Gastrocnemius medialis (tissue), 4 donors: ENCODE data around the gene ASB5. TPM values are rescaled to one million over a fixed set of nuclear protein-coding genes. Genes with fewer than 3 reads are reported as not detected.

Experiments used
- ATAC-seq, 2 donors: fragments of 150-250 bp; one replicate each; pipeline ENCODE4 v1.9.1; 2016
- DNase-seq, 2 donors: peaks; one replicate each; pipeline ENCODE4 v3.0.0-alpha.2; 2019
- H3K27ac ChIP-seq, 4 donors: fragments of 200-600 bp; sonication (generic); 1 replicate in 1 of 4; 2 replicates in 3 of 4; pipeline ENCODE4 v1.5.1; 2016 to 2018; ENCODE audit warnings: mild to moderate bottlenecking in 2 of 4, moderate library complexity in 1 of 4
- H3K27me3 ChIP-seq, 3 donors: fragments of 200-600 bp; sonication (generic) in 2 of 3; 1 replicate in 1 of 3; 2 replicates in 2 of 3; pipeline versions ENCODE4 v1.5.1 to v1.6.0; 2016 to 2019; ENCODE audit warnings: mild to moderate bottlenecking in 1 of 3, moderate library complexity in 1 of 3
- H3K36me3 ChIP-seq, 2 donors: fragments of 200-600 bp; sonication (generic) in 1 of 2; one replicate each; pipeline ENCODE4 v1.5.1; 2017 to 2018
- H3K4me1 ChIP-seq, 2 donors: fragments of 200-600 bp; sonication (generic) in 1 of 2; one replicate each; pipeline ENCODE4 v1.5.1; 2016 to 2017; ENCODE audit warnings: mild to moderate bottlenecking in 2 of 2
- H3K4me3 ChIP-seq, 4 donors: fragments of 200-600 bp; sonication (generic) in 3 of 4; 1 replicate in 1 of 4; 2 replicates in 3 of 4; pipeline ENCODE4 v1.5.1; 2016 to 2019; ENCODE audit warnings: mild to moderate bottlenecking in 2 of 4
- H3K9me3 ChIP-seq, 3 donors: fragments of 200-600 bp; sonication (generic) in 2 of 3; 1 replicate in 1 of 3; 2 replicates in 2 of 3; pipeline ENCODE4 v1.5.1; 2016 to 2019
- POLR2A ChIP-seq, 2 donors: fragments of 450-650 bp; IDR thresholded peaks; one replicate each; pipeline ENCODE4 v1.6.1; 2017; ENCODE audit warnings: antibody characterized with exemption in 2 of 2, mild to moderate bottlenecking in 2 of 2, moderate library complexity in 2 of 2
- in situ Hi-C, 4 donors: fragments of 200-750 bp; cut with MboI; loops; one replicate each; pipeline versions ENCODE4 v1.15.0 to v1.8.0; 2017; ENCODE audit warnings: low sequenced_read_pairs in 4 of 4
- intact Hi-C: fragments of 100-400 bp; cut with DNase I; formaldehyde crosslinking; loops from one replicate; pipeline ENCODE4 v1.15.1; 2023; ENCODE audit warnings: low total_unique reads
- total RNA-seq, 4 donors: library from RNA; depleted of rRNA; stranded (reverse); fragments of >200 nt; gene quantifications; one replicate each; pipeline versions ENCODE4 v1.1.0 to v1.2.3, GENCODE V29; 2016
- TF ChIP-seq, protein P1 (sequence below), 5 experiments: fragments of 450-650 bp in 3 of 5; fragments of 200-600 bp in 2 of 5; sonication (generic) in 2 of 5; IDR thresholded peaks in 4 of 5; conservative IDR thresholded peaks in 1 of 5; 1 replicate in 4 of 5; 2 replicates in 1 of 5; pipeline ENCODE4 v1.5.1; 2016 to 2019; ENCODE audit warnings: antibody characterized with exemption in 5 of 5, mild to moderate bottlenecking in 3 of 5, moderate library complexity in 3 of 5

Gene ASB5
- total RNA-seq, 4 donors from 2014 or later, result 48.7 to 284 (median 179) TPM

- Histone ChIP-seq H3K4me1 (peaks cover 33 to 79% of the 10 kb centered on the region in 2 donors), H3K4me3 (peak overlapping the region; percentile 17 to 37 (median 32)), H3K27ac (peak overlapping the region; percentile 82 to 91 (median 86)), H3K27me3 (no peaks in the 10 kb centered on the region), H3K36me3 (peaks cover 0 to 5% of the 10 kb centered on the region in 2 donors), H3K9me3 (no peaks in the 10 kb centered on the region)
- ATAC-seq, result peak; percentile 76 to 78
- TF ChIP-seq, protein P1, sequence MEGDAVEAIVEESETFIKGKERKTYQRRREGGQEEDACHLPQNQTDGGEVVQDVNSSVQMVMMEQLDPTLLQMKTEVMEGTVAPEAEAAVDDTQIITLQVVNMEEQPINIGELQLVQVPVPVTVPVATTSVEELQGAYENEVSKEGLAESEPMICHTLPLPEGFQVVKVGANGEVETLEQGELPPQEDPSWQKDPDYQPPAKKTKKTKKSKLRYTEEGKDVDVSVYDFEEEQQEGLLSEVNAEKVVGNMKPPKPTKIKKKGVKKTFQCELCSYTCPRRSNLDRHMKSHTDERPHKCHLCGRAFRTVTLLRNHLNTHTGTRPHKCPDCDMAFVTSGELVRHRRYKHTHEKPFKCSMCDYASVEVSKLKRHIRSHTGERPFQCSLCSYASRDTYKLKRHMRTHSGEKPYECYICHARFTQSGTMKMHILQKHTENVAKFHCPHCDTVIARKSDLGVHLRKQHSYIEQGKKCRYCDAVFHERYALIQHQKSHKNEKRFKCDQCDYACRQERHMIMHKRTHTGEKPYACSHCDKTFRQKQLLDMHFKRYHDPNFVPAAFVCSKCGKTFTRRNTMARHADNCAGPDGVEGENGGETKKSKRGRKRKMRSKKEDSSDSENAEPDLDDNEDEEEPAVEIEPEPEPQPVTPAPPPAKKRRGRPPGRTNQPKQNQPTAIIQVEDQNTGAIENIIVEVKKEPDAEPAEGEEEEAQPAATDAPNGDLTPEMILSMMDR (IDR thresholded peaks at IDR 0.05 in 4 of 5, conservative IDR thresholded peaks at IDR 0.05 in 1 of 5), result no peak
- peak; percentile 7 to 29 for TF ChIP-seq POLR2A (IDR thresholded peaks at IDR 0.05)
- no peak for DNase-seq
- intact Hi-C loops (loop anchor here (2.0 kb wide), 1 partner anchor 36 kb away; the partner anchor contains the start of gene SPATA4), in situ Hi-C loops (no loop called here)
These were observed 38.2 kb downstream of the ASB5 start for GRCh38 chr4:176230836-176231235.

GRCh38 chr4:176229645-176230044 is 39.4 kb downstream of the ASB5 start:
- in situ Hi-C loops (no loop called here), intact Hi-C loops (loop anchor here (2.0 to 5.0 kb wide), 3 partner anchors 35 to 91 kb away; partner anchors contain the start of gene SPATA4)
- H3K4me3 ChIP-seq, result no peak overlapping the region

GRCh38 chr4:176226736-176227135 is 42.3 kb downstream of the ASB5 start:
- Histone ChIP-seq H3K36me3 (peaks cover 0 to 12% of the 10 kb centered on the region in 2 donors), H3K4me1 (peaks cover 33 to 47% of the 10 kb centered on the region in 2 donors), H3K4me3 (no peak overlapping the region), H3K9me3 (no peaks in the 10 kb centered on the region), H3K27ac (peak overlapping the region; percentile 82 to 91 (median 86)), H3K27me3 (no peaks in the 10 kb centered on the region)
- DNase-seq, result no peak
- no peak for TF ChIP-seq POLR2A (IDR thresholded peaks at IDR 0.05)
- TF ChIP-seq, protein P1 (IDR thresholded peaks at IDR 0.05 in 4 of 5, conservative IDR thresholded peaks at IDR 0.05 in 1 of 5), result no peak
- intact Hi-C loops (loop anchor here (5.0 kb wide), 1 partner anchor 74 kb away; no protein-coding TSS in a partner anchor), in situ Hi-C loops (no loop called here)
- no peak for ATAC-seq

More at GRCh38 chr4:176229645-176230044, 39.4 kb downstream of the ASB5 start:
- H3K27me3 ChIP-seq, result no peaks in the 10 kb centered on the region
- no peaks in the 10 kb centered on the region for H3K9me3 ChIP-seq
- peaks cover 0 to 5% of the 10 kb centered on the region in 2 donors for H3K36me3 ChIP-seq
- TF ChIP-seq, protein P1 (IDR thresholded peaks at IDR 0.05 in 4 of 5, conservative IDR thresholded peaks at IDR 0.05 in 1 of 5), result no peak
- no peak for TF ChIP-seq POLR2A (IDR thresholded peaks at IDR 0.05)
- DNase-seq, result no peak
- peak in 1 of 2 donors; percentile 20 for ATAC-seq
- peaks cover 33 to 67% of the 10 kb centered on the region in 2 donors for H3K4me1 ChIP-seq
- H3K27ac ChIP-seq, result peak overlapping the region; percentile 82 to 91 (median 86)

DNA sequence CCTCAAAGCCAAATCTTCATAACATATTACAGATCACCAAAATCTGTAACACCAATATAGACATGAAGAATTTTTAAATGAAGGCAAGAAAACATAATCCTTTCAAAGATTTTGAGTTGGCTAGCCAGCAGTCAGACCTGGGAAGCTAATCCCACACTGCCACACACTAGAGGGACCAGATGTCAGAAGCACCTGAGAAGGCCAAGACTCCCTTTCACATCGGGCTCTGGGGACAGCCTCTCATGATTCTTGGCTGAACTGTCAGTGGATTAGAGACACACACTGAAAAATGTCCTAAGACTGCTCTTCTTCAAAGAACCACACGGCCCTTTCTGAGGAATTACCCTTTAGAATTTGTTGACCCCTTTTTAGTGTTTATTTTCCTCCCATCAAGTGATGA is 45.5 kb downstream of the ASB5 start:
- Histone ChIP-seq H3K27ac (peak overlapping the region; percentile 76 to 91 (median 86)), H3K9me3 (no peaks in the 10 kb centered on the region), H3K36me3 (peaks cover 0 to 27% of the 10 kb centered on the region in 2 donors), H3K4me3 (no peak overlapping the region), H3K4me1 (peaks cover 14 to 18% of the 10 kb centered on the region in 2 donors), H3K27me3 (no peaks in the 10 kb centered on the region)
- intact Hi-C loops, result no loop called here
- in situ Hi-C loops, result no loop called here
- no peak for DNase-seq
- ATAC-seq, result peak in 1 of 2 donors; percentile 18
- TF ChIP-seq, protein P1 (IDR thresholded peaks at IDR 0.05 in 4 of 5, conservative IDR thresholded peaks at IDR 0.05 in 1 of 5), result no peak
- no peak for TF ChIP-seq POLR2A (IDR thresholded peaks at IDR 0.05)
